GM21717 (cell line): ENCODE measurements around the gene PARD3B.
"Not testable (repeated sequence)": the region's sequence is repeated elsewhere in the genome, so short reads cannot be mapped to it uniquely, and the experiment has no call there.

Source experiments
- ATAC-seq: cut with Tn5 transposase; IDR thresholded peaks from one replicate; pipeline ENCODE4 v1.9.1; 2021; ENCODE audit warnings: mild to moderate bottlenecking, moderate library complexity; ENCODE audit not compliant: unreplicated experiment

PARD3B gene

GRCh38 chr2:205216580-205216979, 671.3 kb downstream of the PARD3B start:
- no peak for ATAC-seq

- ATAC-seq: no peak
These were observed 671.7 kb downstream of the PARD3B start for GRCh38 chr2:205217004-205217403.

GRCh38 chr2:205218056-205218455, 672.8 kb downstream of the PARD3B start:
- no peak for ATAC-seq

GRCh38 chr2:205218816-205219215, 673.5 kb downstream of the PARD3B start:
- ATAC-seq: not testable (repeated sequence)

GRCh38 chr2:205220559-205220958, 675.3 kb downstream of the PARD3B start:
- no peak for ATAC-seq

GRCh38 chr2:205232086-205232485, 686.8 kb downstream of the PARD3B start:
- no peak for ATAC-seq

GRCh38 chr2:205235434-205235833, 690.2 kb downstream of the PARD3B start:
- no peak for ATAC-seq

GRCh38 chr2:205237524-205237923, 692.2 kb downstream of the PARD3B start:
- ATAC-seq: no peak

- ATAC-seq: no peak
These were observed 699.7 kb downstream of the PARD3B start for GRCh38 chr2:205245001-205245400.

GRCh38 chr2:205245652-205246051, 700.4 kb downstream of the PARD3B start:
- ATAC-seq: no peak

- no peak for ATAC-seq
These were observed 713.8 kb downstream of the PARD3B start for GRCh38 chr2:205259121-205259520.

- ATAC-seq: no peak
These were observed 716.3 kb downstream of the PARD3B start for GRCh38 chr2:205261516-205262020.

GRCh38 chr2:205267323-205267722, 722.0 kb downstream of the PARD3B start:
- ATAC-seq: no peak

- ATAC-seq: no peak
These were observed 725.4 kb downstream of the PARD3B start for GRCh38 chr2:205270689-205271088.

GRCh38 chr2:205273148-205273547, 727.9 kb downstream of the PARD3B start:
- ATAC-seq: no peak

- ATAC-seq: no peak
These were observed 728.4 kb downstream of the PARD3B start for GRCh38 chr2:205273627-205274026.

- ATAC-seq: no peak
These were observed 729.5 kb downstream of the PARD3B start for GRCh38 chr2:205274801-205275200.

GRCh38 chr2:205276116-205276777, 731.0 kb downstream of the PARD3B start:
- ATAC-seq: no peak

- ATAC-seq: no peak
These were observed 735.4 kb downstream of the PARD3B start for GRCh38 chr2:205280596-205281236.

GRCh38 chr2:205283736-205284270, 738.5 kb downstream of the PARD3B start:
- ATAC-seq: no peak

GRCh38 chr2:205284334-205284733, 739.1 kb downstream of the PARD3B start:
- ATAC-seq: no peak

GRCh38 chr2:205287316-205287715, 742.0 kb downstream of the PARD3B start:
- ATAC-seq: no peak
